Kidney epithelial cell (primary cell): ENCODE measurements around the gene CSNK1D. TPM values are rescaled to one million over a fixed set of nuclear protein-coding genes. Genes with fewer than 3 reads are reported as not detected.
A peak's percentile ranks its signal among the peaks of the same experiment; 100 is the strongest.

Experiments
- DNase-seq: peaks from one replicate; pipeline ENCODE4 v3.0.0-alpha.2; 2010; ENCODE audit warnings: low read depth
- H3K27me3 ChIP-seq: 2 replicates; pipeline ENCODE4 v1.6.0; 2011; ENCODE audit warnings: low read length; ENCODE audit not compliant: control insufficient read depth, insufficient read depth
- H3K36me3 ChIP-seq: 2 replicates; pipeline ENCODE4 v1.5.1; 2011; ENCODE audit warnings: low read length; ENCODE audit not compliant: control insufficient read depth, insufficient read depth
- H3K4me3 ChIP-seq: 2 replicates; pipeline ENCODE4 v1.5.1; 2011; ENCODE audit warnings: low read depth, mild to moderate bottlenecking, control low read depth, low read length
- CTCF ChIP-seq: IDR thresholded peaks from 2 replicates; pipeline ENCODE4 v1.5.1; 2011; ENCODE audit warnings: mild to moderate bottlenecking, moderate library complexity, low read length, control low read depth, inconsistent platforms; ENCODE audit not compliant: insufficient read depth, poor library complexity, severe bottlenecking
- total RNA-seq: library from RNA; depleted of rRNA; stranded (reverse); fragments of >200 nt; gene quantifications from 2 replicates; pipeline ENCODE4 v1.2.3, GENCODE V29; 2015

CSNK1D gene
- total RNA-seq, 1 donor from 2014 or later = 61.7 TPM

GRCh38 chr17:82232876-82233785 lies 40.4 kb downstream of the CSNK1D start:
- DNase-seq = no peak
- Histone ChIP-seq H3K36me3 (no peaks in the 10 kb centered on the region), H3K27me3 (no peaks in the 10 kb centered on the region), H3K4me3 (no peak overlapping the region)
- TF ChIP-seq CTCF = no peak

GRCh38 chr17:82232322-82232820 lies 41.1 kb downstream of the CSNK1D start:
- no peak for TF ChIP-seq CTCF
- no peak for DNase-seq
- Histone ChIP-seq H3K27me3 (no peaks in the 10 kb centered on the region), H3K36me3 (no peaks in the 10 kb centered on the region), H3K4me3 (no peak overlapping the region)

DNA sequence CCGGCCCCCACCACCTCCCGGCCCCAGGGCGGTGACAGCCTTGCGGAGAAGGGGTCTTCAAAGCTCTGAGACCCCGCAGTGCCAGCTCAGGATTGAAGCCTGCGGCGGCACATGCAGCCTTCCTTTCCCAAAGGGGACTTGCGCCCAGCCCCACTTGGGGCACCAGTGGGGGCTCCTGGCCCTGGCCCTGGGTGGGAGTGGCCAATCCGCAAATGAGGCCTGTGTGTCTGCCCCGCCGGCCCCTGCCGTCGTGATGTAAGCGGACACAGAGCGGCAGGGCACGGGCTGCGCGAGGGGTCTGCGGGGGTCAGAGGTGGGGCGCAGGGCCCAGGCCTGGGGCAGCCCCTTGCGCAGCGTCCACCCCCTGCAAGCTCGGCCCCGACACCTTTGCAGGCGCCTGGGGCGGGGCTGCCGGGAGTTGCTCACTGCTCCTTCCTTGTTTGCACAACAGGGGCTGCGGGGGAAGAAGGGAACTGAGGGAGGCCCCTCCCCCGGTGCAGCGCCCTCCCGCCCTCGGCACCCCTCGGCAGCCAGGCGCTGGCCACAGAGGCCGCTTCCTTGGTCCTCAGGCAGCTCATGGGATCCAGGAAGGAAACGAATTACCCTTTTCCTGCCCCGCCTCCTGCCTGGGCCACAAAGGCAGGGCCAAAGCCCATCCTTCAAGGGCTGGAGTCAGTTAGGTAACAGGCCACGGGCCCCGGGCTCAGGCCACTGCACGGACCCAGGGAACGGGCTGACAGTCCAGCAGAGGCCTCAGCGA lies 41.8 kb downstream of the CSNK1D start:
- Histone ChIP-seq H3K36me3 (no peaks in the 10 kb centered on the region), H3K27me3 (no peaks in the 10 kb centered on the region), H3K4me3 (peak overlapping the region; percentile 84)
- DNase-seq = no peak
- no peak for TF ChIP-seq CTCF

GRCh38 chr17:82231312-82231561 lies 42.3 kb downstream of the CSNK1D start:
- DNase-seq = no peak
- H3K4me3 ChIP-seq = peak overlapping the region; percentile 84
- no peak for TF ChIP-seq CTCF
- no peaks in the 10 kb centered on the region for H3K36me3 ChIP-seq
- no peaks in the 10 kb centered on the region for H3K27me3 ChIP-seq

DNA sequence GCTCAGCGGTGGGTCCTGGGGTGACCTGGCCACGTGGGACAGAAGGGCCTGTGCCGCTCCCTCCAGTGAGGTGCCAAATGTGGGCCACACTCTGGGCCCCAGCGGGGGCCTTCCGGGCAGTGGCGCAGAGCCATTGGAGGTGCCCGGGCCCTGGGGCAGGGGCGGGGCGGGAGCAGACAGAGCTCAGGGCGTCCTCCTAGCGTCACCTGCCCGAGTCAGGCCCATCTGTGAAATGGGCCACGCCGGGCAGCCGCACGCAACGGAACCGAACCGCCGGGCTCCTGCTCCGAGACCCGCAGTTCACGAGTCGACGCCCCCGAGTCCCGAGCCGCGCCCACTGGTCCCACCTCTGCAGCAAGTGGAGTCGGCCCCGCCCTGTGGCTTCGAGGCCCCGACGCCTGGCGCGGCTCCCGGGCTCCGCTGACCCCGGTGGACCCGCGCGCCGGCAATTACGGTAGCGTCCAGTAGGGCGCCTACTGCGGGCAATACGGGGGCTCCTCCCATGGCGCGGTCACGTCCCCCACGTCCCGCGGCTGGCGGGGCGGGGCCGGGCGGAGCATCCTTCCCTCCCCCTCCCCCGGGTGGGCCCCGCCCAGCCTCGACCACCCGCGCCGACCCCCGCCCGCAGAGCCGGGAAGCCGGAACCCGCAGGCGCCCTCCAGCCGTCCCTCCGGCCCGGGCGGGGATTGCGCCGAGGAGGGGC lies 42.7 kb downstream of the CSNK1D start:
- H3K4me3 ChIP-seq = peak overlapping the region; percentile 84
- no peaks in the 10 kb centered on the region for H3K36me3 ChIP-seq
- TF ChIP-seq CTCF = peak; percentile 12
- no peaks in the 10 kb centered on the region for H3K27me3 ChIP-seq
- no peak for DNase-seq
